Memory B cell (primary cell): Measurements from ENCODE around the gene CHMP3.

Experiments
- ATAC-seq: fragments of 150-1000 bp; cut with Tn5 transposase; 2 replicates; pipeline ENCODE4 v1.10.0; 2021; ENCODE audit warnings: low read depth, mild to moderate bottlenecking, moderate library complexity
- DNase-seq, 2 donors: peaks; one replicate each; pipeline ENCODE4 v3.0.0; 2022; ENCODE audit warnings: low spot score in 2 of 2
- H3K27ac Mint-ChIP-seq: one replicate; pipeline ENCODE4 v1.8.0; 2022; ENCODE audit warnings: mild to moderate bottlenecking, moderate library complexity, mixed read lengths
- H3K27me3 Mint-ChIP-seq: one replicate; pipeline ENCODE4 v1.8.0; 2022; ENCODE audit warnings: mixed read lengths
- H3K36me3 Mint-ChIP-seq: one replicate; pipeline ENCODE4 v1.8.0; 2022; ENCODE audit warnings: mild to moderate bottlenecking, mixed read lengths
- H3K4me1 Mint-ChIP-seq: one replicate; pipeline ENCODE4 v1.8.0; 2022; ENCODE audit warnings: mixed read lengths
- H3K4me3 Mint-ChIP-seq: one replicate; pipeline ENCODE4 v1.8.0; 2022; ENCODE audit warnings: mild to moderate bottlenecking, moderate library complexity, mixed read lengths
- H3K9me3 Mint-ChIP-seq: one replicate; pipeline ENCODE4 v1.8.0; 2022; ENCODE audit warnings: mixed read lengths

CHMP3 gene

DNA sequence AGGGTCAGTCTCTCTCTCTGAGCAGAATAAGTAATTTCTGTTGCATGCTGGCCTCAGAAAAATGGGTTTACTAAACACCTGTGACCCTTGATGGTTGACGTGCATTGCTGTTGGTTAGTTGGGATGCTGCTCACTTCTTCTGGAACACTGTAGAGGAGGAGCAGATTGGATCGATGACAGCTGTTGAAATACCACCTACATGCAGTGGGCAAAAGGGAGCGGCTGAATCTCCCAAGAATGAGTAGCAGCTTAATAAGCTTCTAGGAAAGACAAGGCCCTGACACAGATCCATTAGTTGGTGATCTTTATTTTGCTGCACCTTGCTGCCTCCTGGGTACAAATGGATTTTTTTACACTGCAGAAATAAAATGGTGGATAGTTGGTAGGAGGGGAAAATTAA, 78.9 kb downstream of the CHMP3 start:
- Mint-ChIP-seq H3K27me3 (no peaks in the 10 kb centered on the region), H3K36me3 (peaks cover 56% of the 10 kb centered on the region), H3K4me1 (no peaks in the 10 kb centered on the region), H3K4me3 (no peak overlapping the region), H3K27ac (peak overlapping the region; percentile 11), H3K9me3 (no peaks in the 10 kb centered on the region)
- ATAC-seq (no peak), DNase-seq (no peak)

DNA sequence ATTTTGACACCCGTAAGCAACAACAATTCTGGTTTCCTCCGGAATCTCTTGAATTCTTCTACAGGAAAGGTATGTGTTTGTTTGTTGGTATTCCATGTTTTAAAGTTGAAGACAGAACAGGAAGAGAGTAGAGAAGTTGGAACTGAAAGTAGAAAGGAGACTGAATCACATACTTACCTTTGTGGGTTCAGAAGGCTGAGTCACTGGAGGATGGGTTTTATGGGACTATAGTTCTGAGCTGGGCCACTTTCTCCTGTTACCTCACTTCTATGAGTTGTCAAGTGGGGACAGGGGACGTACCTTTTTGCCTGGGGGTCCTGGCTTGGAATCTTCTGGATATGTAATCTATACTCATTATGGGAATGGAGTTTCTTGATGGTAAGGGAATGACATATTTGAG, 81.2 kb downstream of the CHMP3 start:
- H3K4me1 Mint-ChIP-seq = no peaks in the 10 kb centered on the region
- no peaks in the 10 kb centered on the region for H3K9me3 Mint-ChIP-seq
- peaks cover 61% of the 10 kb centered on the region for H3K36me3 Mint-ChIP-seq
- no peak overlapping the region for H3K4me3 Mint-ChIP-seq
- DNase-seq (no peak), ATAC-seq (no peak)
- peak overlapping the region; percentile 1 for H3K27ac Mint-ChIP-seq
- H3K27me3 Mint-ChIP-seq = no peaks in the 10 kb centered on the region

DNA sequence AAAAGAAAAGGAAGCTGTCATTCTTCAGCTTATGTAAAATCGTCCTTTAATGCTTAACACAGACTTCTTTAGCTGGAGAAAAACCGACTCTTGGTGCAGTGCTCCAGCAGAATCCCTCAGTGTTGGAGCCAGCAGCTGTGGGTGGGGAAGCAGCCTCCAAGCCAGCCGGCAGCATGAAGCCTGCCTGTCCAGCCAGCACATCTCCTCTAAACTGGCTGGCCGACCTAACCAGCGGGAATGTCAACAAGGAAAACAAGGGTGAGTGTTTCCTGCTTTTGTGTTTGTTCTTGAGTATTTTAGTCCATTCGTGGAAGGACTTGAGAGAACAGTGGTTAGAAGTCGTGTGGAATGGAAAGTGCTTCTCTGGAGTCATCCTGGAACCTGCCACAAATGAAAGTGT, 83.1 kb downstream of the CHMP3 start:
- no peak for DNase-seq
- Mint-ChIP-seq H3K36me3 (peaks cover 54% of the 10 kb centered on the region), H3K4me1 (no peaks in the 10 kb centered on the region), H3K27me3 (no peaks in the 10 kb centered on the region), H3K9me3 (no peaks in the 10 kb centered on the region), H3K4me3 (no peak overlapping the region), H3K27ac (no peak overlapping the region)
- ATAC-seq = no peak

DNA sequence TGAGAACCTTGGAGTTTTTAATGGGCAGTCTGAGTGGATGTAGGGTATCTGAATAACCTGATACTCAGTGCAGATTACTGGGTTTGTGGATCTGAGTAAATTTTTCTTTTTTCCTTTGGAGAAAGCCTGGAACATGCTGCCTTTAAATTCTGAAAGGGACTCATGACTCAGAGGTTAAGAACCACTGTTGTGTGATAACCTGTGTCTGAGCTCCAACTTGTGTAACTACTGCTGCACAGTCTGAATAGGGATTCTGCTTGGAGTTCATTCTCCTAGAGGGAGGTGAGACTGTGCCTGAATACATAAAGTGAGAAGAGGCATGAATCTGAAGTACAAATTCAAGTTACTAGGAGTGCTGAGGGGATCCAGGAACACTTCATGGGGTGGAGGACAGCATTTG, 85.9 kb downstream of the CHMP3 start:
- peak overlapping the region; percentile 62 for H3K27ac Mint-ChIP-seq
- DNase-seq (no peak), ATAC-seq (no peak)
- no peaks in the 10 kb centered on the region for H3K27me3 Mint-ChIP-seq
- H3K36me3 Mint-ChIP-seq = peaks cover 53% of the 10 kb centered on the region
- H3K4me3 Mint-ChIP-seq = no peak overlapping the region
- no peaks in the 10 kb centered on the region for H3K9me3 Mint-ChIP-seq
- no peaks in the 10 kb centered on the region for H3K4me1 Mint-ChIP-seq

DNA sequence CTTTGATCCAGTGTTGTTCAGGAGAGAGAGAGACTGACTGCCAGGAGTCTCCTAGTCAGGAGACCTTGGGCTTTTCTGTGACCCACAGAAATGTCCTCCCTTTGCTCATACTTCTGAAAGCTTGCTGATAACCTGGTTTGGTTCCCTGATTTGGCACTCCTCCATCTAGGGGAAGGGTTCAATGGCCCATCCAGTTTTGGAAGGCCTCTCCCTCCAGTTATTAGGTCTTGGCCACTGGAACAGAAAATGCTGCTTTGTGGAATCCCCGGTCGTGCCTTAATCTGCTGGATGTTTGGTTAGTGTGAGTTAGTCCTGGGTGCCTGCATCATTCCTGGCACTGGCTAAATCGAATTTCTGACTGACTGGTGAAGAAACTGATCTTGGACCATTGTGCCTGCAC, 86.3 kb downstream of the CHMP3 start:
- Mint-ChIP-seq H3K27me3 (no peaks in the 10 kb centered on the region), H3K9me3 (no peaks in the 10 kb centered on the region), H3K36me3 (peaks cover 51% of the 10 kb centered on the region), H3K27ac (peak overlapping the region; percentile 62), H3K4me1 (no peaks in the 10 kb centered on the region), H3K4me3 (no peak overlapping the region)
- ATAC-seq (no peak), DNase-seq (no peak)

DNA sequence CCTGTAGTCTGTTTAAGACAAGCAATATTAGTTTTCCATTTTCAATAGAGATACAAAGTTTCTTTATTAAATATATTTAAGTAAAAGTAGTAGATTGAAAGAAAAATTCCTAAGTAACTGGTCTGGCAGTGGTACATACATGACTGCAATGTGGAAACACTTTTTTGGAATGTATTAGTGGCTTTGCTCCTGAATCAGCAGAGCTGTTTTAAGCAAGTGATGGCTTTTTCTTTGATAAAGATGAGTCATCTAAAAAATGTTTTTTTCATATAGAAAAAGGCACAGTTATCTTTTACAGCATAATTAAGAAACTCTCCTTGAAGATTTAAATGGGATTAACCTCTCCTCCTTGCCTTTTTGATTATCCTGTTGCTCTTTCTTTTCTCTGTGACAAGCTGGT, 87.2 kb downstream of the CHMP3 start:
- no peak overlapping the region for H3K27ac Mint-ChIP-seq

DNA sequence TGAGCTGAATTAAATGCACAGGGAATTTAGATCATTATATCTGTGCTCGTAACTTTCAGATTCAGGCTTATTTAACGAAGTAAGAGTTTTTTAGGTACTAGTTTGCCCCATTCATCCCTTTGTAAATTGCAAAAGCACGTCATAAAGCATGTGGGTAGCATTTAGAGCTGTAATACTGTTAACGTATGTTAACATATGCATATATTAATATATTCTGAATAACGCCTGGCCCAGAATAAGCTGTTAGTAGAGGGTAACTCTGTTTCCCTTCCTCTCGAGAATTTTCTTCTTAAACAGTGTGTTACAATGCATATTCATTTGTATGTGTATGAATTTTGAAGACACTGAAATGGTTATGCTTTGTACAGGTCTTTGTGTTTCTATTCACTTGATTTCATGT, 91.6 kb downstream of the CHMP3 start:
- H3K27ac Mint-ChIP-seq = no peak overlapping the region
- no peaks in the 10 kb centered on the region for H3K27me3 Mint-ChIP-seq
- DNase-seq (no peak), ATAC-seq (no peak)
- H3K4me1 Mint-ChIP-seq = peaks cover 4% of the 10 kb centered on the region
- H3K9me3 Mint-ChIP-seq = no peaks in the 10 kb centered on the region
- no peak overlapping the region for H3K4me3 Mint-ChIP-seq
- peaks cover 40% of the 10 kb centered on the region for H3K36me3 Mint-ChIP-seq

More for the DNA sequence above, 87.2 kb downstream of the CHMP3 start:
- Mint-ChIP-seq H3K4me3 (no peak overlapping the region), H3K4me1 (no peaks in the 10 kb centered on the region), H3K36me3 (peaks cover 54% of the 10 kb centered on the region), H3K9me3 (no peaks in the 10 kb centered on the region), H3K27me3 (no peaks in the 10 kb centered on the region)
- ATAC-seq (no peak), DNase-seq (no peak)

DNA sequence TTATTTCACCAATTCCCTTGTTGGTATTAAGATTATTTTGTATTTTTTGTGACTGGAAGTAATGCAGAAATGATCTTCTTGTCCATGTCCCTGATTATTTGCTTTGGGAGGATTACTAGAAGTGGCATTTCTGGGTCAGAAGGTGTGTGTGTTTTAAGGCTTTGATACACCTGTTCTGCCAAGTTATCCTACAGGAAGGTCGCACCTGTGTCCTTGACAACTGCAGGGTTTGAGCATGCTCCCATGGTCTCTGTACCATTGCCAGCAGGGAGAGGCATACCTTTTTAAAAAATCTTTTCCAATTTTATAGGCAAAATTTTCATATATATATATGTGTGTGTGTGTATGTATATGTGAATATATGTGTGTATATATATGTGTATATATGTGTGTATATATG, 92.4 kb downstream of the CHMP3 start:
- H3K4me1 Mint-ChIP-seq = peaks cover 4% of the 10 kb centered on the region
- no peak overlapping the region for H3K27ac Mint-ChIP-seq
- H3K4me3 Mint-ChIP-seq = no peak overlapping the region
- no peak for DNase-seq
- ATAC-seq = no peak
- H3K36me3 Mint-ChIP-seq = peaks cover 38% of the 10 kb centered on the region
- no peaks in the 10 kb centered on the region for H3K27me3 Mint-ChIP-seq
- no peaks in the 10 kb centered on the region for H3K9me3 Mint-ChIP-seq

DNA sequence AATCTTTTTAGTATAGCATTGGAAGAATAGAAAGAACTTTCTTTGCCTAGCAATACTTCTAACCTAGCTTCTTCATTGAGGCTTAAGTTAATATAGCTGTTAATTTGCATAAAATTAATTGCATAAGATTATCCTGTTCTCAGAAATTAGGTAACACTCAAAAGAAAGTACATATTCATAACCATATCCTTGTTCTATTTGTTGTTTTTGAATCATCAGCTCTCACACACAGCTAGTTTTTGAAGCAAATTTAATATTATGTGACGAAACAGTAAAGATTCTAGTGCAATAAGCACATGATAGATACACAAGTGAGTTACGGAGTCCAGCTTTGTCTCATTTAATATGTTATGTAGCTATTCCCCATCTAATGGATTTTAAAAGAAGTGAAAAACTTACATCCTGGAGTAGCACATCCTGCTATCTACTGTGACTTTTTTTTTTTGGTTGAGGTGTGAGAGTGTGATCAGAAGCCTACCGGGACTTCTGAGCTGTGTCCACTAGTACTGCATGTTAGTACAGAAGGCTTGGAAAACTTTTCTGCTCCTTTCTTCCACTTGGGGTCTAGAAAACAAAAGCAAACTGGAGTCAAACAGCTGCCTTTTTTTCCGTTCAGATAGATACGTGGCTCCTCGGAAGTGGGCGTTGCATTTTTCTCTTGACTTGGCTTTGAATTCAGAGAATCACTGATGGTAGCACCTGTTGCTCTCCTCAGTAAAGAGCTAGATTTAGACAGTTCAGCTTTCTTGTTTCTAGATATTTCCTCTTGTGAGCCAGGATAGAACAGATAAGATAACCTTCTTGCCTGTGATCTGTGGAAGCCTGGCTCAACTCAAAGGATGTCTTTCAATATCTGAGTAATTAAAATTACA, 94.8 kb downstream of the CHMP3 start:
- H3K4me3 Mint-ChIP-seq = no peak overlapping the region
- H3K9me3 Mint-ChIP-seq = no peaks in the 10 kb centered on the region
- no peaks in the 10 kb centered on the region for H3K27me3 Mint-ChIP-seq
- H3K36me3 Mint-ChIP-seq = peaks cover 39% of the 10 kb centered on the region
- no peak for ATAC-seq
- no peak overlapping the region for H3K27ac Mint-ChIP-seq
- peaks cover 11% of the 10 kb centered on the region for H3K4me1 Mint-ChIP-seq
- no peak for DNase-seq

DNA sequence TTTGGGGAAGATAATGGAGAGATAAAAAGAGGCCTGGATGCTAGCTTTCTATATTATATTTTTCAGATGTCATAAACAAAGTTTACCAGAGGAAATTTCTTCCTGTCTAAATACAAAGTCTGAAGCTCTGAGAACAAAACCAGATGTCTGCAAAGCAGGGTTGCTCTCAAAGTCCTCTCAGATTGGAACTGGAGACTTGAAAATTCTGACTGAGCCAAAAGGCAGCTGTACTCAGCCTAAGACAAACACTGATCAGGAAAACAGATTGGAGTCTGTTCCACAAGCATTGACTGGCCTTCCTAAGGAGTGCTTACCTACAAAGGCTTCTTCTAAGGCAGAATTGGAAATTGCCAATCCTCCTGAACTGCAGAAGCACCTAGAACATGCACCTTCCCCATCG, 96.9 kb downstream of the CHMP3 start:
- no peak overlapping the region for H3K27ac Mint-ChIP-seq
- peaks cover 11% of the 10 kb centered on the region for H3K4me1 Mint-ChIP-seq
- H3K36me3 Mint-ChIP-seq = peaks cover 39% of the 10 kb centered on the region

DNA sequence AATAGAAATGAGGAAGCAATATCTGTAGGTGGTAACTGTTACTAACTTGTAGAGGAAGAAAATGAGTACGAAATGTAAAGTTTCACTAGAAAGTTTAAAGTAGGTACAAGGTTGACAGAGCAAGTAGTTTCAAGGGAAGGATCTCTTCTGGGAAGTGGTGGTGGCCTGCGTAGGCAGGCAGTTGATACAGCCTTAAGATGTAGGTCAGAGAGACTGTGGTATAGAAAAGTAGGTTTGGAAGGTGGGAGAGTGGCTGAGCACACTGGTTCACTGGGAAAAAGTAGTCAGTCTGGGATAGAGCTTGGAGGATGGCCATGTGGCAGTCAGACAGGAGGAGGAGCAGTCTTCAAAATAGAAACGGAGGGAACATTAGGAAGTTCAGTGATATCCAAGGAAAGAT, 98.6 kb downstream of the CHMP3 start:
- ATAC-seq = no peak
- Mint-ChIP-seq H3K27me3 (no peaks in the 10 kb centered on the region), H3K9me3 (no peaks in the 10 kb centered on the region), H3K4me1 (peaks cover 11% of the 10 kb centered on the region), H3K4me3 (no peak overlapping the region), H3K27ac (peak overlapping the region; percentile 85), H3K36me3 (peaks cover 50% of the 10 kb centered on the region)
- DNase-seq = no peak

More for the DNA sequence above, 96.9 kb downstream of the CHMP3 start:
- no peaks in the 10 kb centered on the region for H3K27me3 Mint-ChIP-seq
- H3K9me3 Mint-ChIP-seq = no peaks in the 10 kb centered on the region
- no peak overlapping the region for H3K4me3 Mint-ChIP-seq
- ATAC-seq (no peak), DNase-seq (no peak)

DNA sequence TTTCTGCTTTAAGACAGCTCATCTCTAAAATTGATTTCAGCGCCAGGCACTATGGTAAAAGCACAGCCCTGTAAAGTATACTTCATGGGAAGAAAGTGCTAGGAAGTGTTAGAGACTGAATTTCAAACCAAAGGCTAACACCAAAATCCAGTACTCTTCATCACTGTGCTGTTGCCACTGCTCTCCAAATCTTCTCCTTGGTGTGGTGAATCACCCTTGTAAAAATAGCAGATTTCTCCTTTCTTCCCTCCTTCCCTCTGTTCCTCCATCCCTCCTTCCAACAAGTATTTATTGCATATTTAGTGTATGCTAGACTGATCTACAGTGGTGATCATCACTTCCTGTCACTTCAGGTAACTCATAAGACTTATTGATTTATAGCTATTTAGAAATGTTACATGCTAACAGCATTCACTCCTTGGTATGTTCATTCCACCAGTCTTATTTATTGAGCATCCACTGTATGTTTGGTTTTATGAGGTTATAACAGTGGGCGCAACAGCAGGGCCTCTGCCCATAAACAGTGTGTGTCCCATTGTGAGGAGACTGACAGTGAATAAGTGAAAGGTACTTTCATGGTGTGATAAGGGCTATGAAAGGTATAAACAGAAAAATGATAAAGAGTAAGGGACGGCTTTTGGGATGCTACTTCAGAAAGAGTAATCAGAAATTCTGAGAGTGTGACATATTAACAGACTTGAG, 102.0 kb downstream of the CHMP3 start:
- H3K9me3 Mint-ChIP-seq = no peaks in the 10 kb centered on the region
- H3K36me3 Mint-ChIP-seq = peaks cover 47% of the 10 kb centered on the region
- DNase-seq (no peak), ATAC-seq (no peak)
- no peak overlapping the region for H3K27ac Mint-ChIP-seq
- no peak overlapping the region for H3K4me3 Mint-ChIP-seq
- H3K27me3 Mint-ChIP-seq = no peaks in the 10 kb centered on the region
- peaks cover 9% of the 10 kb centered on the region for H3K4me1 Mint-ChIP-seq

DNA sequence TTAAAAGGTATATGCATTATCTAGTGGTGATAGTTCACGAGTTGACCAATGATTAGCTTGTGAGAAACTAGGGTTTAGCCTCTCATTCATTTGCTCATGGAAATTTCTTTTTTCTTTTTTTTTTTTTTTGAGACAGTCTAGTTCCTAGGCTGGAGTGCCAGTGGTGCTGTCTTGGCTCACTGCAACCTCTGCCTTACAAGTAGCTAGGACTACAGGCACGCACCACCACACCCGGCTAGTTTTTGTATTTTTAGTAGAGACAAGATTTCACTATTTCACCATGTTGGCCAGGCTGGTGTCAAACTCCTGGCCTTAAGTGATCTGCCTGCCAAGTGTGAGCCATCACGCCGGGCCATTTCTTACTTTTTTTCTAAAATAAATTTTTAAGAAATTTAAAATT, 108.1 kb downstream of the CHMP3 start:
- ATAC-seq = no peak
- peaks cover 47% of the 10 kb centered on the region for H3K36me3 Mint-ChIP-seq
- H3K27ac Mint-ChIP-seq = no peak overlapping the region
- DNase-seq = no peak
- no peak overlapping the region for H3K4me3 Mint-ChIP-seq
- H3K9me3 Mint-ChIP-seq = no peaks in the 10 kb centered on the region
- H3K4me1 Mint-ChIP-seq = peaks cover 4% of the 10 kb centered on the region
- H3K27me3 Mint-ChIP-seq = no peaks in the 10 kb centered on the region

DNA sequence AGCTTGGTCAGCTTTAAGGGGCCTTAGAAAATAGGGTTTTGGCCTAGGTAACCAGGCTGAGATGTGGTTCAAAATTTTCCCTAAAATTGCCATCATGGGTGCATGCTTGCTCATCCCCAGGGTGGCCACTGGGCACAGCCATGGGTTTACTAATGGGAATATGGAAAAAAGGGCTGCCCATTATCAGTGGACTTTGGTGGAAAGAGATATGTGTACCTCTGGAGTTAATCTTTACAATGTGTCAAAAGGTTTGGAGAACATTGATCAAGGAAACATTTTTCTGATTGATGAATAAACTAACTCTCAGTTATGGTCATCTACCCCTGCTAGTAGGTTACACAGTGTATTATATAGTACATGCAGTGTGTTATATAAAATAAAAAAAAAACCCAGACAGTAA, 109.0 kb downstream of the CHMP3 start:
- no peak overlapping the region for H3K27ac Mint-ChIP-seq
- peaks cover 49% of the 10 kb centered on the region for H3K36me3 Mint-ChIP-seq
- H3K4me3 Mint-ChIP-seq = no peak overlapping the region
- H3K9me3 Mint-ChIP-seq = no peaks in the 10 kb centered on the region
- peaks cover 2% of the 10 kb centered on the region for H3K4me1 Mint-ChIP-seq
- H3K27me3 Mint-ChIP-seq = no peaks in the 10 kb centered on the region
- no peak for ATAC-seq
- DNase-seq = no peak
